Epithelial cell of prostate (primary cell): ENCODE results near the gene GALNT9.
"Not testable (repeated sequence)": the region's sequence is repeated elsewhere in the genome, so short reads cannot be mapped to it uniquely, and the experiment has no call there.

Experiments
- DNase-seq: peaks from one replicate; pipeline ENCODE4 v3.0.0-alpha.2; 2011; ENCODE audit warnings: low read depth, low spot score
- H3K27ac ChIP-seq: fragments of 450-650 bp; 2 replicates; pipeline ENCODE4 v1.5.1; 2017; ENCODE audit warnings: mild to moderate bottlenecking

The GALNT9 gene

GRCh38 chr12:132329036-132329719 is at the start of gene GALNT9:
Gene GALNT9 (minus strand): TSS chr12:132329589. CDS start chr12:132329203, 386 bp downstream.
- DNase-seq, result no peak
- H3K27ac ChIP-seq, result no peak within 1 kb of the TSS

GRCh38 chr12:132379057-132379456 is 49.7 kb upstream of the GALNT9 start:
- not testable (repeated sequence) for DNase-seq

GRCh38 chr12:132377147-132377546 is 47.8 kb upstream of the GALNT9 start:
- H3K27ac ChIP-seq, result no peak overlapping the region
- DNase-seq, result no peak

More at GRCh38 chr12:132379057-132379456, 49.7 kb upstream of the GALNT9 start:
- H3K27ac ChIP-seq, result not testable (repeated sequence)

- DNase-seq, result no peak
Measured at GRCh38 chr12:132376464-132376830, 47.1 kb upstream of the GALNT9 start.

GRCh38 chr12:132375747-132376463 is 46.5 kb upstream of the GALNT9 start:
- DNase-seq, result no peak
- H3K27ac ChIP-seq, result no peak overlapping the region

More at GRCh38 chr12:132376464-132376830, 47.1 kb upstream of the GALNT9 start:
- no peak overlapping the region for H3K27ac ChIP-seq

GRCh38 chr12:132374612-132375445 is 45.4 kb upstream of the GALNT9 start:
- H3K27ac ChIP-seq, result no peak overlapping the region
- no peak for DNase-seq

GRCh38 chr12:132373901-132374611 is 44.7 kb upstream of the GALNT9 start:
- no peak overlapping the region for H3K27ac ChIP-seq
- DNase-seq, result no peak

GRCh38 chr12:132367852-132368251 is 38.5 kb upstream of the GALNT9 start:
- H3K27ac ChIP-seq, result no peak overlapping the region
- no peak for DNase-seq

- no peak for DNase-seq
- no peak overlapping the region for H3K27ac ChIP-seq
Measured at GRCh38 chr12:132367071-132367851, 37.9 kb upstream of the GALNT9 start.

- no peak overlapping the region for H3K27ac ChIP-seq
- DNase-seq, result no peak
Measured at GRCh38 chr12:132366341-132366861, 37.0 kb upstream of the GALNT9 start.

GRCh38 chr12:132365226-132365625 is 35.8 kb upstream of the GALNT9 start:
- no peak for DNase-seq
- no peak overlapping the region for H3K27ac ChIP-seq

- no peak for DNase-seq
- no peak overlapping the region for H3K27ac ChIP-seq
Measured at GRCh38 chr12:132364348-132364902, 35.0 kb upstream of the GALNT9 start.

- DNase-seq, result no peak
- H3K27ac ChIP-seq, result no peak overlapping the region
Measured at GRCh38 chr12:132363661-132364347, 34.4 kb upstream of the GALNT9 start.

GRCh38 chr12:132362996-132363660 is 33.7 kb upstream of the GALNT9 start:
- no peak for DNase-seq
- H3K27ac ChIP-seq, result no peak overlapping the region

- H3K27ac ChIP-seq, result no peak overlapping the region
Measured at GRCh38 chr12:132360906-132361777, 31.8 kb upstream of the GALNT9 start.

GRCh38 chr12:132360410-132360809 is 31.0 kb upstream of the GALNT9 start:
- DNase-seq, result no peak
- no peak overlapping the region for H3K27ac ChIP-seq

More at GRCh38 chr12:132360906-132361777, 31.8 kb upstream of the GALNT9 start:
- DNase-seq, result no peak

- H3K27ac ChIP-seq, result no peak overlapping the region
- DNase-seq, result no peak
Measured at GRCh38 chr12:132359971-132360370, 30.6 kb upstream of the GALNT9 start.
